D721Med (cell line): ENCODE measurements around the gene GTPBP2.

Experiments used
- DNase-seq: peaks from one replicate; pipeline ENCODE4 v3.0.0; 2011; ENCODE audit warnings: low spot score; ENCODE audit not compliant: insufficient read length
- FAIRE-seq: peaks from 2 replicates; lab custom pipeline; 2011; peaks lifted over from hg19 to GRCh38; lab: Jason Lieb, UNC
- TF ChIP-seq, protein P1 (sequence below): IDR thresholded peaks from 2 replicates; pipeline ENCODE4 v1.5.1; 2012; ENCODE audit warnings: mild to moderate bottlenecking, control low read depth; ENCODE audit not compliant: insufficient read depth; ENCODE audit errors: missing control alignments

The GTPBP2 gene

DNA sequence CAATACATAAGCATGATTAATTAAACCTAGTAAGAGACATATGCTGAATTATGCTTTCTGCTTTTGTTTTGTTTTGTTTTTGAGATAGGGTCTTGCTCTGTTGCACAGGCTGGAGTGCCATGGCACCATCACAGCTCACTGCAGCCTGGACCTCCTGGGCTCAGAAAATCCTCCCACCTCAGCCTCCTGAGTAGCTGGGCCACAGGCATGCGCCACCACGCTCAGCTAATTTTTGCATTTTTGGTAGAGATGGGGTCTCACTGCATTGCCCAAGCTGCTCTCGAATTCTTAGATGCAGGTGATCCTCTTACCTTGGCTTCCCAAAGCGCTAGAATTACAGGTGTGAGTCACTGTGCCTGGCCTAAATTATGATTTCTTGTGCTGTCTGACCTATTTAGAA is 57.0 kb downstream of the GTPBP2 start:
- FAIRE-seq (no peak), DNase-seq (no peak)
- TF ChIP-seq, protein P1, sequence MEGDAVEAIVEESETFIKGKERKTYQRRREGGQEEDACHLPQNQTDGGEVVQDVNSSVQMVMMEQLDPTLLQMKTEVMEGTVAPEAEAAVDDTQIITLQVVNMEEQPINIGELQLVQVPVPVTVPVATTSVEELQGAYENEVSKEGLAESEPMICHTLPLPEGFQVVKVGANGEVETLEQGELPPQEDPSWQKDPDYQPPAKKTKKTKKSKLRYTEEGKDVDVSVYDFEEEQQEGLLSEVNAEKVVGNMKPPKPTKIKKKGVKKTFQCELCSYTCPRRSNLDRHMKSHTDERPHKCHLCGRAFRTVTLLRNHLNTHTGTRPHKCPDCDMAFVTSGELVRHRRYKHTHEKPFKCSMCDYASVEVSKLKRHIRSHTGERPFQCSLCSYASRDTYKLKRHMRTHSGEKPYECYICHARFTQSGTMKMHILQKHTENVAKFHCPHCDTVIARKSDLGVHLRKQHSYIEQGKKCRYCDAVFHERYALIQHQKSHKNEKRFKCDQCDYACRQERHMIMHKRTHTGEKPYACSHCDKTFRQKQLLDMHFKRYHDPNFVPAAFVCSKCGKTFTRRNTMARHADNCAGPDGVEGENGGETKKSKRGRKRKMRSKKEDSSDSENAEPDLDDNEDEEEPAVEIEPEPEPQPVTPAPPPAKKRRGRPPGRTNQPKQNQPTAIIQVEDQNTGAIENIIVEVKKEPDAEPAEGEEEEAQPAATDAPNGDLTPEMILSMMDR = no peak

- FAIRE-seq (no peak), DNase-seq (no peak)
- TF ChIP-seq, protein P1 = no peak
These were observed 58.1 kb downstream of the GTPBP2 start for GRCh38 chr6:43570876-43571441.
